GM18858 (cell line): ENCODE results near the gene AMY2B.
"Not testable (repeated sequence)": the region's sequence is repeated elsewhere in the genome, so short reads cannot be mapped to it uniquely, and the experiment has no call there.

Experiments
- ATAC-seq: cut with Tn5 transposase; IDR thresholded peaks from one replicate; pipeline ENCODE4 v1.9.1; 2021; ENCODE audit not compliant: unreplicated experiment

Gene AMY2B

GRCh38 chr1:103616994-103617477 lies 45.6 kb downstream of the AMY2B start, which contains the start of gene AMY2A:
Gene AMY2A (plus strand): TSS chr1:103617427. CDS start chr1:103617441, 14 bp downstream.
- ATAC-seq, result not testable (repeated sequence)

GRCh38 chr1:103627436-103627835 lies 56.0 kb downstream of the AMY2B start:
- not testable (repeated sequence) for ATAC-seq
